Smooth muscle cell (in vitro differentiated cells): ENCODE data around the gene ITSN2. TPM values are rescaled to one million over a fixed set of nuclear protein-coding genes. Genes with fewer than 3 reads are reported as not detected.

ENCODE experiments used
- DNase-seq: peaks from one replicate; lab custom pipeline; 2025; ENCODE audit not compliant: unreplicated experiment; lab: John Stamatoyannopoulos, UW
- H2AFZ ChIP-seq: fragments of 200-600 bp; sonication (generic); 2 replicates; pipeline ENCODE4 v1.6.0; 2016; ENCODE audit warnings: antibody characterized with exemption, low read depth, mild to moderate bottlenecking
- H3F3A ChIP-seq: fragments of 200-600 bp; sonication (generic); 2 replicates; pipeline ENCODE4 v1.6.0; 2017; ENCODE audit warnings: antibody characterized with exemption, low read depth
- H3K27ac ChIP-seq: fragments of 200-600 bp; sonication (generic); 2 replicates; pipeline ENCODE4 v1.5.1; 2016; ENCODE audit warnings: low read depth, mild to moderate bottlenecking
- H3K27me3 ChIP-seq: fragments of 200-600 bp; sonication (generic); 2 replicates; pipeline ENCODE4 v1.6.1; 2016; ENCODE audit warnings: low read depth, mild to moderate bottlenecking
- H3K36me3 ChIP-seq: fragments of 200-600 bp; sonication (generic); 2 replicates; pipeline ENCODE4 v1.5.1; 2016; ENCODE audit warnings: low read depth
- H3K4me1 ChIP-seq: fragments of 200-600 bp; sonication (generic); 2 replicates; pipeline ENCODE4 v1.5.1; 2016; ENCODE audit warnings: low read depth
- H3K4me2 ChIP-seq: fragments of 200-600 bp; sonication (generic); 2 replicates; pipeline ENCODE4 v1.6.0; 2016; ENCODE audit warnings: mild to moderate bottlenecking
- H3K4me3 ChIP-seq: fragments of 200-600 bp; sonication (generic); 2 replicates; pipeline ENCODE4 v1.5.1; 2016; ENCODE audit warnings: mild to moderate bottlenecking
- H3K79me2 ChIP-seq: fragments of 200-600 bp; sonication (generic); 2 replicates; pipeline ENCODE4 v1.6.0; 2016; ENCODE audit warnings: low read depth, mild to moderate bottlenecking
- H3K9ac ChIP-seq: fragments of 200-600 bp; sonication (generic); 2 replicates; pipeline ENCODE4 v1.6.0; 2016; ENCODE audit warnings: low read depth
- H3K9me3 ChIP-seq: fragments of 200-600 bp; sonication (generic); replicated peaks from 2 replicates; pipeline ENCODE4 v1.5.1; 2016; ENCODE audit warnings: low read depth
- H4K20me1 ChIP-seq: fragments of 200-600 bp; sonication (generic); 2 replicates; pipeline ENCODE4 v1.6.0; 2016; ENCODE audit warnings: low read depth
- CTCF ChIP-seq: fragments of 200-600 bp; sonication (generic); IDR thresholded peaks from 2 replicates; pipeline ENCODE4 v1.5.1; 2017; ENCODE audit warnings: borderline replicate concordance, mild to moderate bottlenecking, antibody characterized with exemption; ENCODE audit not compliant: insufficient read depth, poor library complexity, severe bottlenecking
- WGBS: methylation state at CpG from one replicate; pipeline ENCODE4 v1.1.7; 2016; ENCODE audit warnings: low lambda C conversion rate; 5-methylcytosine and 5-hydroxymethylcytosine counted together
- polyA plus RNA-seq: library from polyadenylated mRNA; unstranded; fragments of >200 nt; fragmentation: Nextera tagmentation; extraction: Ambion mirVana; gene quantifications from 2 replicates; pipeline ENCODE4 v1.2.1, GENCODE V29; 2016
- total RNA-seq: library from RNA; depleted of rRNA; stranded (reverse); fragments of >200 nt; gene quantifications from 2 replicates; pipeline ENCODE4 v1.2.3, GENCODE V29; 2014

ITSN2 gene
- total and polyA plus RNA-seq, 2 experiments from 2014 or later, result 8.5 to 19.6 TPM

- Histone ChIP-seq H3F3A (no peaks in the 10 kb centered on the region), H3K4me1 (no peaks in the 10 kb centered on the region), H2AFZ (no peak overlapping the region), H3K36me3 (no peaks in the 10 kb centered on the region), H3K9me3 (no peaks in the 10 kb centered on the region), H3K4me3 (no peak overlapping the region), H3K4me2 (no peak overlapping the region), H3K27ac (no peak overlapping the region), H4K20me1 (peaks cover 59% of the 10 kb centered on the region), H3K27me3 (no peaks in the 10 kb centered on the region), H3K79me2 (peaks cover 11% of the 10 kb centered on the region), H3K9ac (no peak overlapping the region)
- no peak for TF ChIP-seq CTCF
- no peak for DNase-seq
- WGBS, result 89% methylated on average over 3 of the region's 3 CpGs
Observed at GRCh38 chr2:24328010-24328409, 32.3 kb downstream of the ITSN2 start.

DNA sequence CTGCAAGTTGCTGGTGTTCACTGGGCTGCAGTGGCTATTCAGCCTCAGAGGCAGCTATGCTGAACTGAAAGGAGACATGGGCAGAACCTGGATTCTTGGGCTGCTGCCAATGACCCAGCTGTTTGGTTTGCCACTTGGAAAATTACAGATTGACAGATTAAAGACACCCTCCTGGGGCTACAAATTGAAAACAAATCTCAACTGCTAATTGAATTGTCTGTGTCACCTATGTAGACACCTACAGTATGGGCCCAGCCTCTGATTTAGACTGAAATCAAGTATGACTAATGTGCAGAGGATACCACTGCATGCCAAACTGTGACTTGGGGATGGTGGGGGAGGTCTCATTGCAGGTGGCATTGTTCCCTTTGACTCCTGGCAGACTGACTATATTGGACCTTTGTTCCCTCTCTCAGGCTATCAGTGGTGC lies 42.8 kb downstream of the ITSN2 start:
- H3K9ac ChIP-seq, result no peak overlapping the region
- DNase-seq, result no peak

DNA sequence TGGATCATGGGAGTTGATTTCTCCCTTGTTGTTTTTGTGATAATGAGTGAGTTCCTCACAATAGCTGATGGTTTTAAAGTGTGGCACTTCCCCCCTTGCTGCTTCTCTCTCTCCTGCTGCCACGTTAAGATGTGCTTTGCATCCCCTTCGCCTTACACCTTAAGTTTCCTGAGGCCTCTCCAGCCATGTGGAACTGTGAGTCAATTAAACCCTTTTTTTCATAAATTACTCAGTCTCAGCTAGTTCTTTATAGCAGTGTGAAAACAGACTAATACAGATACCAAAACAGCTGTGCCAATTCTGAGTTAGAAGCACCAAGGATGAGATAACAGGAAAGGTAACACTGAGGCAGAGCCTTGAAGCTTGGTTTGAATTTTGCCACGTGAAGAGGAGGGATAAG lies 44.7 kb downstream of the ITSN2 start:
- 87% methylated on average over 3 of the region's 3 CpGs for WGBS
- Histone ChIP-seq H3F3A (no peaks in the 10 kb centered on the region), H3K9me3 (no peaks in the 10 kb centered on the region), H3K27me3 (no peaks in the 10 kb centered on the region), H2AFZ (no peak overlapping the region), H3K4me2 (no peak overlapping the region), H3K9ac (no peak overlapping the region), H4K20me1 (peaks cover 12% of the 10 kb centered on the region), H3K79me2 (no peaks in the 10 kb centered on the region), H3K4me3 (no peak overlapping the region), H3K4me1 (no peaks in the 10 kb centered on the region), H3K27ac (no peak overlapping the region), H3K36me3 (no peaks in the 10 kb centered on the region)
- TF ChIP-seq CTCF, result no peak
- no peak for DNase-seq

More for the DNA sequence above, 42.8 kb downstream of the ITSN2 start:
- H3K79me2 ChIP-seq, result no peaks in the 10 kb centered on the region
- H3K9me3 ChIP-seq, result no peaks in the 10 kb centered on the region
- no peak for TF ChIP-seq CTCF
- no peak overlapping the region for H2AFZ ChIP-seq
- no peaks in the 10 kb centered on the region for H3K4me1 ChIP-seq
- H3K4me2 ChIP-seq, result no peak overlapping the region
- H4K20me1 ChIP-seq, result peaks cover 12% of the 10 kb centered on the region
- no peak overlapping the region for H3K27ac ChIP-seq
- H3K27me3 ChIP-seq, result no peaks in the 10 kb centered on the region
- H3K4me3 ChIP-seq, result no peak overlapping the region
- H3F3A ChIP-seq, result no peaks in the 10 kb centered on the region
- no peaks in the 10 kb centered on the region for H3K36me3 ChIP-seq

- Histone ChIP-seq H4K20me1 (peaks cover 12% of the 10 kb centered on the region), H3K27me3 (no peaks in the 10 kb centered on the region), H3K4me3 (no peak overlapping the region), H3K27ac (no peak overlapping the region), H3K4me2 (no peak overlapping the region), H3K79me2 (no peaks in the 10 kb centered on the region), H3K9me3 (no peaks in the 10 kb centered on the region), H3K9ac (no peak overlapping the region), H3F3A (no peaks in the 10 kb centered on the region), H3K4me1 (no peaks in the 10 kb centered on the region), H2AFZ (no peak overlapping the region), H3K36me3 (no peaks in the 10 kb centered on the region)
- DNase-seq, result no peak
- 81% methylated on average over 5 of the region's 5 CpGs for WGBS
- TF ChIP-seq CTCF, result no peak
Observed at GRCh38 chr2:24313744-24314632, 46.3 kb downstream of the ITSN2 start.
